HepG2 (cell line): ENCODE measurements around the gene ATP11B. TPM values are rescaled to one million over a fixed set of nuclear protein-coding genes. Genes with fewer than 3 reads are reported as not detected.

ENCODE experiments used
- ATAC-seq: fragments of 200-7000 bp; cut with Tn5 transposase; 3 replicates; pipeline ENCODE4 v1.9.1; 2020; ENCODE audit warnings: mild to moderate bottlenecking, moderate library complexity
- BruUV-seq: library from RNA; stranded (reverse); fragments of 400-500 nt; replicated peaks from 2 replicates; lab custom pipeline; 2021; lab: Mats Ljungman, UMichigan
- CTCF ChIA-PET: fragments of 300-600 bp; formaldehyde crosslinking; extraction: SDS; loops from one replicate; lab custom pipeline; 2021; ENCODE audit warnings: low total read pairs, inconsistent platforms, low intra/inter-chr PET ratio; lab: Yijun Ruan, JAX
- POLR2A ChIA-PET: fragments of 350-600 bp; sonication (Branson Sonifier 250); formaldehyde crosslinking; loops from one replicate; lab custom pipeline; 2020; ENCODE audit warnings: antibody characterized with exemption, inconsistent platforms; lab: Yijun Ruan, JAX
- DNase-seq: peaks from one replicate; pipeline ENCODE4 v3.0.0-alpha.2; 2015; ENCODE audit warnings: low spot score
- FAIRE-seq: peaks from 3 replicates; lab custom pipeline; 2011; peaks lifted over from hg19 to GRCh38; lab: Jason Lieb, UNC
- H2AFZ ChIP-seq: one replicate; pipeline ENCODE4 v1.6.1; 2011; ENCODE audit warnings: low read length, inconsistent platforms
- H3K27ac ChIP-seq: fragments of 300-600 bp; 3 replicates; pipeline ENCODE4 v1.8.0; 2011; ENCODE audit warnings: mixed run types, mild to moderate bottlenecking, mixed read lengths, low read length, inconsistent platforms; ENCODE audit not compliant: insufficient read depth; ENCODE audit errors: extremely low read length
- H3K27me3 ChIP-seq, 2 experiments: fragments of 200-600 bp in 1 of 2; 2 replicates in 1 of 2; 3 replicates in 1 of 2; pipeline versions ENCODE4 v1.6.0 to v1.8.0; 2011; ENCODE audit warnings: low read length in 2 of 2, mild to moderate bottlenecking in 2 of 2, moderate library complexity in 2 of 2, inconsistent platforms in 1 of 2; ENCODE audit not compliant: insufficient read depth in 2 of 2, control insufficient read depth in 1 of 2
- H3K36me3 ChIP-seq, 2 experiments: fragments of 200-600 bp in 1 of 2; replicated peaks in 1 of 2; 2 replicates in 1 of 2; 3 replicates in 1 of 2; pipeline versions ENCODE4 v1.5.1 to v1.8.0; 2011; ENCODE audit warnings: low read length in 2 of 2, inconsistent platforms in 1 of 2; ENCODE audit not compliant: insufficient read depth in 2 of 2, control insufficient read depth in 1 of 2
- H3K4me1 ChIP-seq: 2 replicates; pipeline ENCODE4 v1.5.1; 2012; ENCODE audit warnings: low read length, inconsistent platforms; ENCODE audit not compliant: insufficient read depth
- H3K4me2 ChIP-seq: 2 replicates; pipeline ENCODE4 v1.6.0; 2011; ENCODE audit warnings: low read depth, low read length, inconsistent platforms
- H3K4me3 ChIP-seq, 3 experiments: fragments of 200-600 bp in 1 of 3; sonication (generic), shearing (Covaris generic) in 1 of 3; replicated peaks in 1 of 3; 2 replicates each; pipeline ENCODE4 v1.5.1; 2011 to 2016; ENCODE audit warnings: low read length in 3 of 3, inconsistent platforms in 2 of 3, low read depth in 2 of 3, mild to moderate bottlenecking in 2 of 3, control low read depth in 1 of 3, mixed read lengths in 1 of 3; ENCODE audit not compliant: insufficient read depth in 1 of 3
- H3K79me2 ChIP-seq: one replicate; pipeline ENCODE4 v1.6.1; 2011; ENCODE audit warnings: low read length, inconsistent platforms; ENCODE audit not compliant: insufficient read depth
- H3K9ac ChIP-seq: 2 replicates; pipeline ENCODE4 v1.6.0; 2011; ENCODE audit warnings: mild to moderate bottlenecking, low read depth, low read length, inconsistent platforms; ENCODE audit not compliant: insufficient read depth
- H3K9me3 ChIP-seq: 2 replicates; pipeline ENCODE4 v1.5.1; 2012; ENCODE audit warnings: mild to moderate bottlenecking, low read length
- H4K20me1 ChIP-seq: 2 replicates; pipeline ENCODE4 v1.6.0; 2011; ENCODE audit warnings: inconsistent platforms, mild to moderate bottlenecking, low read length, moderate library complexity; ENCODE audit not compliant: insufficient read depth
- MXD4 ChIP-seq: IDR thresholded peaks from 2 replicates; pipeline ENCODE4 v1.6.1; 2016; ENCODE audit warnings: mild to moderate bottlenecking, missing biosample characterization, missing genetic modification reagents
- NR2C2 ChIP-seq: sonication (generic); formaldehyde crosslinking; IDR thresholded peaks from 2 replicates; pipeline ENCODE4 v1.4.0; 2020; ENCODE audit warnings: missing genetic modification reagents, mild to moderate bottlenecking, moderate library complexity, borderline replicate concordance
- PLSCR1 ChIP-seq: sonication (generic); formaldehyde crosslinking; IDR thresholded peaks from 2 replicates; pipeline ENCODE4 v1.5.0; 2020; ENCODE audit warnings: missing genetic modification reagents, mild to moderate bottlenecking, borderline replicate concordance
- RELA ChIP-seq: sonication (generic); formaldehyde crosslinking; IDR thresholded peaks from 2 replicates; pipeline ENCODE4 v1.4.0; 2020; ENCODE audit warnings: missing genetic modification reagents
- RFXAP ChIP-seq: sonication (generic); formaldehyde crosslinking; IDR thresholded peaks from 2 replicates; pipeline ENCODE4 v1.4.0; 2020; ENCODE audit warnings: missing genetic modification reagents, borderline replicate concordance
- SIX1 ChIP-seq: sonication (generic); formaldehyde crosslinking; IDR thresholded peaks from 2 replicates; pipeline ENCODE4 v1.4.0; 2020; ENCODE audit warnings: missing genetic modification reagents, borderline replicate concordance
- YEATS2 ChIP-seq: sonication (generic); formaldehyde crosslinking; IDR thresholded peaks from 2 replicates; pipeline ENCODE4 v1.4.0; 2020; ENCODE audit warnings: missing genetic modification reagents, borderline replicate concordance
- ZBTB21 ChIP-seq: sonication (generic); formaldehyde crosslinking; IDR thresholded peaks from 2 replicates; pipeline ENCODE4 v1.4.0; 2020; ENCODE audit warnings: missing genetic modification reagents
- ZBTB39 ChIP-seq: sonication (generic); formaldehyde crosslinking; IDR thresholded peaks from 2 replicates; pipeline ENCODE4 v1.5.0; 2020; ENCODE audit warnings: missing genetic modification reagents
- ZMYM4 ChIP-seq: sonication (generic); formaldehyde crosslinking; IDR thresholded peaks from 2 replicates; pipeline ENCODE4 v1.8.1; 2023; ENCODE audit warnings: mild to moderate bottlenecking, missing genetic modification reagents
- ZNF207 ChIP-seq: fragments of 450-650 bp; IDR thresholded peaks from 2 replicates; pipeline ENCODE4 v1.6.1; 2016; ENCODE audit warnings: antibody characterized with exemption, borderline replicate concordance
- WGBS: methylation state at CpG from one replicate; pipeline ENCODE4 v1.1.6; 2017; ENCODE audit warnings: low lambda C conversion rate; 5-methylcytosine and 5-hydroxymethylcytosine counted together
- in situ Hi-C: cut with HindIII; loops from 2 replicates; pipeline ENCODE4 v1.10.0; 2017; ENCODE audit warnings: low pct_unique_long_range_greater_than_20kb; ENCODE audit not compliant: extremely low pct_ligation_motif_present
- intact Hi-C: fragments of 100-400 bp; cut with micrococcal nuclease; formaldehyde crosslinking; loops from one replicate; pipeline ENCODE4 v1.10.0; 2022; ENCODE audit not compliant: unreplicated experiment
- polyA plus RNA-seq, 8 experiments: library from polyadenylated mRNA; depleted of rRNA in 3 of 8; stranded (reverse) in 7 of 8; unstranded in 1 of 8; fragments of >200 nt; fragmentation: Illumina TruSeq in 4 of 8; extraction: Trizol in 4 of 8; gene quantifications; 2 replicates each; pipeline versions ENCODE4 v1.2.1 to v1.2.3, GENCODE V29; 2011 to 2016; ENCODE audit warnings: low read depth in 4 of 8, missing spikeins in 1 of 8, mixed read lengths in 1 of 8; ENCODE audit not compliant: insufficient read depth in 1 of 8
- total RNA-seq, 5 experiments: library from RNA; depleted of rRNA; stranded (reverse); fragments of >200 nt; fragmentation: Illumina TruSeq; extraction: Trizol; gene quantifications; 2 replicates each; pipeline ENCODE4 v1.2.3, GENCODE V29; 2016; ENCODE audit warnings: low read depth in 1 of 5

ATP11B gene
- total and polyA plus RNA-seq, 2 of the 13 experiments (the other 11 are each of a cell fraction or from before 2014, with no cell fraction given), result 10.1 to 22.9 TPM

DNA sequence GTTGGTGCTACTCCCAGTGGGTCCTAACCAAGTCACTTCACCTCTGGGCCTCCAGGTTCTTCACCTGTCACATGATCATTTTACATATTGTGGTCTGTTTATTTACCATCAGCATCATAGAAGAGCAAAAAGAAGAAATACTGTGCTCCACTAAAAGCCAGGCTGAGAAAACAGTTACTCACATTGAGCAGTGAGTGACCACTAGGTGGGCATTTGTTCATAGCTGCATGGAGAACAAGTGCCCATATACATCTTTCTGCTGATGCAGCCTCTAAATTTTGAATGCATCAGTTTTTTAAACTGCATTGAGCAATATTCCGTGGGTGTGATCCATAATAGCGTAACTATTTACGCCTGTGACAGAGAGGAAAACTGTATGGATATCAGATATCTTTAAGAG lies 110.9 kb downstream of the ATP11B start:
- TF ChIP-seq RFXAP (CRISPR knock-in tag) (no peak), SIX1 (CRISPR knock-in tag) (no peak), ZBTB39 (CRISPR knock-in tag) (no peak), ZMYM4 (CRISPR knock-in tag) (no peak), ZNF207 (no peak), YEATS2 (CRISPR knock-in tag) (no peak), MXD4 (CRISPR knock-in tag) (no peak), PLSCR1 (CRISPR knock-in tag) (no peak), NR2C2 (CRISPR knock-in tag) (no peak), ZBTB21 (CRISPR knock-in tag) (no peak), RELA (CRISPR knock-in tag) (no peak)
- no TSS peak for BruUV-seq
- Histone ChIP-seq H3K79me2 (no peaks in the 10 kb centered on the region), H3K9me3 (no peaks in the 10 kb centered on the region), H4K20me1 (no peaks in the 10 kb centered on the region), H3K4me1 (no peaks in the 10 kb centered on the region), H3K27me3 (no peaks in the 10 kb centered on the region), H3K27ac (no peak overlapping the region), H2AFZ (no peak overlapping the region), H3K4me3 (no peak overlapping the region), H3K4me2 (no peak overlapping the region), H3K36me3 (peaks cover 1 to 5% of the 10 kb centered on the region in 2 experiments; a peak in 1 of 5 replicates), H3K9ac (no peak overlapping the region)
- FAIRE-seq (no peak), ATAC-seq (peak; percentile 75), DNase-seq (no peak)
- intact Hi-C loops (loop anchor here (10.0 kb wide), 1 partner anchor 189 kb away; no protein-coding TSS in a partner anchor), in situ Hi-C loops (no loop called here)
- WGBS, result 98% methylated on average over 3 of the region's 3 CpGs
- POLR2A ChIA-PET, result no interaction called here
- CTCF ChIA-PET, result no interaction called here
